WTC11 (cell line): ENCODE data around the gene ALG14.

ENCODE experiments used
- FOXJ3 ChIP-seq: sonication (generic); formaldehyde crosslinking; IDR thresholded peaks from 2 replicates; pipeline ENCODE4 v1.9.0; 2021; ENCODE audit warnings: missing genetic modification reagents, mild to moderate bottlenecking, borderline replicate concordance
- USF2 ChIP-seq: sonication (generic); formaldehyde crosslinking; IDR thresholded peaks from 2 replicates; pipeline ENCODE4 v1.8.1; 2023; ENCODE audit warnings: mild to moderate bottlenecking, missing genetic modification reagents, moderate library complexity

DNA sequence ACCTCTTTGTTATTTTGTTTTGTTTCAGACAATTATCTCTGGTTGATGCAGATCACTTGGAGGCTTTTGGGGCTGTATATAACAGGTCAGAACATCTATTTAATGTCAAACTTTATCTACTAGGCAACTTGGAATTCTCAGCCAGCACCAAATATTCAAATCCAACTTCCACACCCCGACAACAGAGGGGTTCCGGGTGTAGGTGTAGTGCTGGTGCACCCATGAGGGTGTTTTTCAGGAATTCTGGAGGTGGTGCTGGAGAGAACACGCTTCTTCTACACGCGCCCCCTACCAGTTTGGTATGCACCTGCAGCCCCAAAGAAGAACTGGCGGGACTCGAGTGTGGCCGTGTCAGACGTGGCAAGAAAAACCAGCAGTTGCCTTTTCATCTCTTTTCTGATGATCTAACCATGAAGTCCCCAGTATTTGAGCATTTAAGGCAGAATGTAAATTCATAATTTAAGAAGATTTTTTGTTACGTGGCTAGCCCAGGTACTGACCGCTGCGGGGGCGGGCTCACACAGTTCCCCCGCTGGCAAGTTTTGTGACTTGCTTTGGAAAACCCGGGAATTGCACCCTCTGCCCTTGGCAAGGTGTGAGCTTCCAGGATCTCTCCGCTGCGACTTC is 43.9 kb upstream of the ALG14 start:
- no peak for TF ChIP-seq FOXJ3 (CRISPR knock-in tag)
- TF ChIP-seq USF2 (CRISPR knock-in tag) = no peak
